Right lobe of liver (tissue), 4 donors: Measurements from ENCODE around the gene SH3PXD2A.

Source experiments
- CTCF ChIP-seq, 4 donors: fragments of 200-600 bp in 3 of 4; fragments of 450-650 bp in 1 of 4; IDR thresholded peaks; one replicate each; pipeline versions ENCODE4 v1.5.1 to v1.8.0; 2016 to 2022; ENCODE audit warnings: antibody characterized with exemption in 4 of 4, mild to moderate bottlenecking in 2 of 4
- POLR2A ChIP-seq: fragments of 450-650 bp; IDR thresholded peaks from one replicate; pipeline ENCODE4 v1.6.1; 2017; ENCODE audit warnings: antibody characterized with exemption, mild to moderate bottlenecking
- donor health status: DM: no; HTN: no; CAD: no.
- donor health status: DM: no; HTN: no; CAD: no.
- donor health status: DM: no; HTN: yes; CAD: no.

- TF ChIP-seq CTCF (IDR thresholded peaks at IDR 0.05) (no peak), POLR2A (no peak)
Measured at GRCh38 chr10:103576076-103576471, 279.3 kb downstream of the SH3PXD2A start.
